Measurements from ENCODE around the gene PTPN14.

DNA sequence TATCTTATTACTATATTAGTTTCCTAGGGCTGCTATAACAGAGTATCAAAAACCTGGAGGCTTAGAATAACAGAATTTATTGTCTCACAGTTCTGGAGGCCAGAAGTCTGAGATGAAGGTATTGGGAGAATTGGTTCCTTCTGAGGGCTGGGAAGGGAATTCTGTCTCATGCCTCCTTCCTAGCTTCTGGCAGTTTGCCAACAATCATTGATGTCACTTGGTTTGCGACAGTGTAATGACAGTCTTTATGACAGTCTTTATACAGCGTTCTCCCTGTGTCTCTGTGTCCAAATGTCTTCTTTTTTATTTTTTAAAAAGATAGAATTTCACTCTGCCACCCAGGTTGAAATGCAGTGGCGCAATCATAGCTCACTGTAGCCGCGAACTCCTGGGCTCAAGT is 35.8 kb upstream of the PTPN14 start:
- no peak for TF ChIP-seq MXI1 (IDR thresholded peaks at IDR 0.05; ENCODE audit: borderline replicate concordance, low read depth, low read length)
- TF ChIP-seq, protein P1, sequence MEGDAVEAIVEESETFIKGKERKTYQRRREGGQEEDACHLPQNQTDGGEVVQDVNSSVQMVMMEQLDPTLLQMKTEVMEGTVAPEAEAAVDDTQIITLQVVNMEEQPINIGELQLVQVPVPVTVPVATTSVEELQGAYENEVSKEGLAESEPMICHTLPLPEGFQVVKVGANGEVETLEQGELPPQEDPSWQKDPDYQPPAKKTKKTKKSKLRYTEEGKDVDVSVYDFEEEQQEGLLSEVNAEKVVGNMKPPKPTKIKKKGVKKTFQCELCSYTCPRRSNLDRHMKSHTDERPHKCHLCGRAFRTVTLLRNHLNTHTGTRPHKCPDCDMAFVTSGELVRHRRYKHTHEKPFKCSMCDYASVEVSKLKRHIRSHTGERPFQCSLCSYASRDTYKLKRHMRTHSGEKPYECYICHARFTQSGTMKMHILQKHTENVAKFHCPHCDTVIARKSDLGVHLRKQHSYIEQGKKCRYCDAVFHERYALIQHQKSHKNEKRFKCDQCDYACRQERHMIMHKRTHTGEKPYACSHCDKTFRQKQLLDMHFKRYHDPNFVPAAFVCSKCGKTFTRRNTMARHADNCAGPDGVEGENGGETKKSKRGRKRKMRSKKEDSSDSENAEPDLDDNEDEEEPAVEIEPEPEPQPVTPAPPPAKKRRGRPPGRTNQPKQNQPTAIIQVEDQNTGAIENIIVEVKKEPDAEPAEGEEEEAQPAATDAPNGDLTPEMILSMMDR (conservative IDR thresholded peaks at IDR 0.05; ENCODE audit: low read depth, low read length): no peak
- no peak for TF ChIP-seq POLR2A (IDR thresholded peaks at IDR 0.05; ENCODE audit: low read depth, low read length)

All from IMR-90 (cell line).